Measurements from ENCODE around the gene THAP6. TPM values are rescaled to one million over a fixed set of nuclear protein-coding genes. Genes with fewer than 3 reads are reported as not detected.

THAP6 gene
- total RNA-seq, 1 experiment from 2014 or later = 11.7 TPM

- no CpG with 5 or more reads among the region's 1 CpG for WGBS (ENCODE audit: extremely low coverage, insufficient read length, low lambda C conversion rate)
- H3K4me2 ChIP-seq (ENCODE audit: insufficient read depth, insufficient read length, low read length) = no peak overlapping the region
- H3K79me1 ChIP-seq (ENCODE audit: insufficient read depth, low read depth, low read length, poor library complexity, severe bottlenecking) = no peaks in the 10 kb centered on the region
- H3K4me1 Mint-ChIP-seq = no peaks in the 10 kb centered on the region
- H2BK12ac ChIP-seq (ENCODE audit: insufficient read length, low read depth, low read length) = no peak overlapping the region
- no peaks in the 10 kb centered on the region for H3K9me3 ChIP-seq (ENCODE audit: control insufficient read depth, low read depth, low read length)
- H2BK120ac ChIP-seq (ENCODE audit: low read depth, low read length, poor library complexity, severe bottlenecking) = no peak overlapping the region
- no peak overlapping the region for H2BK5ac ChIP-seq (ENCODE audit: insufficient read length, low read length)
- no peak overlapping the region for H3K56ac ChIP-seq (ENCODE audit: insufficient read length, low read depth, low read length)
- no peaks in the 10 kb centered on the region for H3K27me3 Mint-ChIP-seq (ENCODE audit: low read depth)
- H3K9ac ChIP-seq (ENCODE audit: extremely low read depth, insufficient read length, low read length) = no peak overlapping the region
- H2AK5ac ChIP-seq (ENCODE audit: insufficient read length, low read length) = no peak overlapping the region
- no peak overlapping the region for H3T11ph ChIP-seq (ENCODE audit: low read length)
- H3K27me3 ChIP-seq (ENCODE audit: insufficient read depth, low read length) = no peaks in the 10 kb centered on the region
- H3K27ac ChIP-seq (ENCODE audit: insufficient read length, low read depth, low read length) = no peak overlapping the region
- no peak overlapping the region for H4K91ac ChIP-seq (ENCODE audit: insufficient read length, low read depth, low read length)
- H3K79me2 ChIP-seq (ENCODE audit: insufficient read depth, low read length) = no peaks in the 10 kb centered on the region
- DNase-seq = no peak
- no peak for TF ChIP-seq CTCF (conservative IDR thresholded peaks at IDR 0.05)
- no peak overlapping the region for H4K5ac ChIP-seq (ENCODE audit: insufficient read length, low read depth, low read length)
- H3K36me3 Mint-ChIP-seq (ENCODE audit: insufficient read depth in 1 of 3, low read depth in 3 of 3) = peaks cover 14 to 40% (median 27%) of the 10 kb centered on the region in 3 experiments
- H2BK15ac ChIP-seq (ENCODE audit: low read depth, low read length) = no peak overlapping the region
- H3K23ac ChIP-seq (ENCODE audit: insufficient read length, low read depth, low read length) = no peak overlapping the region
- no peaks in the 10 kb centered on the region for H3K23me2 ChIP-seq (ENCODE audit: insufficient read length, low read depth, low read length, poor library complexity, severe bottlenecking)
- H3K4me3 Mint-ChIP-seq = no peak overlapping the region
- no peak overlapping the region for H3K4ac ChIP-seq (ENCODE audit: low read depth, low read length)
- H3K14ac ChIP-seq (ENCODE audit: insufficient read depth, low read length) = no peak overlapping the region
- no peak overlapping the region for H2BK20ac ChIP-seq (ENCODE audit: low read depth, low read length, poor library complexity, severe bottlenecking)
- H2AFZ ChIP-seq (ENCODE audit: low read length) = no peak overlapping the region
- no peaks in the 10 kb centered on the region for H4K20me1 ChIP-seq (ENCODE audit: control insufficient read depth, insufficient read depth, insufficient read length)
- H3K27ac Mint-ChIP-seq = no peak overlapping the region
- no peak overlapping the region for H4K8ac ChIP-seq (replicated peaks; ENCODE audit: insufficient read length, low read depth, low read length)
- H3K9me3 Mint-ChIP-seq = peaks cover 0 to 7% of the 10 kb centered on the region in 2 experiments; a peak in 3 of 5 replicates
- no peak overlapping the region for H3K18ac ChIP-seq (ENCODE audit: insufficient read length, low read depth, low read length)
- H3K4me1 ChIP-seq (ENCODE audit: insufficient read depth, low read length) = no peaks in the 10 kb centered on the region
Measured at GRCh38 chr4:75494563-75494962, 19.7 kb upstream of the THAP6 start.
